ENCODE measurements around the gene TMEM272.

Gene TMEM272

GRCh38 chr13:51849145-51850101, 4.4 kb upstream of the TMEM272 start:
- DNase-seq (ENCODE audit: low read depth) = peak; percentile 30

- no peak for DNase-seq (ENCODE audit: low read depth)
Measured at GRCh38 chr13:51848674-51849073, 3.7 kb upstream of the TMEM272 start.

GRCh38 chr13:51846756-51847155, 1.8 kb upstream of the TMEM272 start:
- no peak for DNase-seq (ENCODE audit: low read depth)

GRCh38 chr13:51845574-51846318, 769 bp upstream of the TMEM272 start:
- DNase-seq (ENCODE audit: low read depth) = no peak

- no peak for DNase-seq (ENCODE audit: low read depth)
Measured at GRCh38 chr13:51843529-51843928, 1.4 kb downstream of the TMEM272 start.

- no peak for DNase-seq (ENCODE audit: low read depth)
Measured at GRCh38 chr13:51841732-51842131, 3.2 kb downstream of the TMEM272 start.

- no peak for DNase-seq (ENCODE audit: low read depth)
Measured at GRCh38 chr13:51840917-51841316, 4.1 kb downstream of the TMEM272 start.

GRCh38 chr13:51839711-51840540, 5.1 kb downstream of the TMEM272 start:
- no peak for DNase-seq (ENCODE audit: low read depth)

- no peak for DNase-seq (ENCODE audit: low read depth)
Measured at GRCh38 chr13:51838240-51838846, 6.6 kb downstream of the TMEM272 start.

- no peak for DNase-seq (ENCODE audit: low read depth)
Measured at GRCh38 chr13:51837016-51837415, 8.0 kb downstream of the TMEM272 start.

- no peak for DNase-seq (ENCODE audit: low read depth)
Measured at GRCh38 chr13:51834581-51835171, 10.3 kb downstream of the TMEM272 start.

- DNase-seq (ENCODE audit: low read depth) = no peak
Measured at GRCh38 chr13:51833980-51834379, 11.0 kb downstream of the TMEM272 start.

- DNase-seq (ENCODE audit: low read depth) = no peak
Measured at GRCh38 chr13:51832471-51833152, 12.4 kb downstream of the TMEM272 start.

- DNase-seq (ENCODE audit: low read depth) = no peak
Measured at GRCh38 chr13:51831519-51831918, 13.5 kb downstream of the TMEM272 start.

- DNase-seq (ENCODE audit: low read depth) = no peak
Measured at GRCh38 chr13:51829568-51829899, 15.4 kb downstream of the TMEM272 start.

- no peak for DNase-seq (ENCODE audit: low read depth)
Measured at GRCh38 chr13:51828730-51829567, 16.0 kb downstream of the TMEM272 start.

GRCh38 chr13:51827254-51827653, 17.7 kb downstream of the TMEM272 start:
- DNase-seq (ENCODE audit: low read depth) = no peak

GRCh38 chr13:51826606-51827005, 18.4 kb downstream of the TMEM272 start:
- no peak for DNase-seq (ENCODE audit: low read depth)

GRCh38 chr13:51825681-51826254, 19.2 kb downstream of the TMEM272 start:
- DNase-seq (ENCODE audit: low read depth) = no peak

GRCh38 chr13:51825165-51825592, 19.8 kb downstream of the TMEM272 start:
- DNase-seq (ENCODE audit: low read depth) = no peak

All from stimulated activated CD8-positive, alpha-beta memory T cell treated with anti-CD3 and anti-CD28 coated beads, Interleukin-4, amount 100 ng/mL, for 24 hours (primary cell).